Activated T-helper 2 cell treated with anti-CD3 and anti-CD28 coated beads, Interferon-gamma antibody, Interleukin-2, Interleukin-4, amounts not matched to agents 10 μg/mL and 5 μg/mL and 100 μg/mL, durations not matched to agents 14 hours and 24 hours and 36 hours (primary cell): ENCODE measurements around the gene ADCY6. TPM values are rescaled to one million over a fixed set of nuclear protein-coding genes. Genes with fewer than 3 reads are reported as not detected.

Experiments used
- DNase-seq: peaks from one replicate; pipeline ENCODE4 v3.0.0; 2021; ENCODE audit warnings: low spot score
- H3K27ac Mint-ChIP-seq: one replicate; pipeline ENCODE4 v1.8.0; 2021; ENCODE audit warnings: mixed read lengths
- H3K27me3 Mint-ChIP-seq: one replicate; pipeline ENCODE4 v1.8.0; 2021; ENCODE audit warnings: low read depth, mixed read lengths
- H3K36me3 Mint-ChIP-seq: one replicate; pipeline ENCODE4 v1.8.0; 2021; ENCODE audit warnings: low read depth, mixed read lengths
- H3K4me1 Mint-ChIP-seq: one replicate; pipeline ENCODE4 v1.8.0; 2021; ENCODE audit warnings: low read depth, mixed read lengths
- H3K4me3 Mint-ChIP-seq: one replicate; pipeline ENCODE4 v1.8.0; 2021; ENCODE audit warnings: low read depth, mild to moderate bottlenecking, moderate library complexity, mixed read lengths
- H3K9me3 Mint-ChIP-seq: one replicate; pipeline ENCODE4 v1.8.0; 2021; ENCODE audit warnings: mixed read lengths
- intact Hi-C: fragments of 100-400 bp; cut with micrococcal nuclease; formaldehyde crosslinking; loops from one replicate; pipeline ENCODE4 v1.15.1; 2023
- total RNA-seq: library from RNA; stranded (reverse); gene quantifications from 2 replicates; pipeline ENCODE4 v1.2.3, GENCODE V29; 2022

ADCY6 gene
- total RNA-seq, 1 donor from 2014 or later = 0.55 TPM

DNA sequence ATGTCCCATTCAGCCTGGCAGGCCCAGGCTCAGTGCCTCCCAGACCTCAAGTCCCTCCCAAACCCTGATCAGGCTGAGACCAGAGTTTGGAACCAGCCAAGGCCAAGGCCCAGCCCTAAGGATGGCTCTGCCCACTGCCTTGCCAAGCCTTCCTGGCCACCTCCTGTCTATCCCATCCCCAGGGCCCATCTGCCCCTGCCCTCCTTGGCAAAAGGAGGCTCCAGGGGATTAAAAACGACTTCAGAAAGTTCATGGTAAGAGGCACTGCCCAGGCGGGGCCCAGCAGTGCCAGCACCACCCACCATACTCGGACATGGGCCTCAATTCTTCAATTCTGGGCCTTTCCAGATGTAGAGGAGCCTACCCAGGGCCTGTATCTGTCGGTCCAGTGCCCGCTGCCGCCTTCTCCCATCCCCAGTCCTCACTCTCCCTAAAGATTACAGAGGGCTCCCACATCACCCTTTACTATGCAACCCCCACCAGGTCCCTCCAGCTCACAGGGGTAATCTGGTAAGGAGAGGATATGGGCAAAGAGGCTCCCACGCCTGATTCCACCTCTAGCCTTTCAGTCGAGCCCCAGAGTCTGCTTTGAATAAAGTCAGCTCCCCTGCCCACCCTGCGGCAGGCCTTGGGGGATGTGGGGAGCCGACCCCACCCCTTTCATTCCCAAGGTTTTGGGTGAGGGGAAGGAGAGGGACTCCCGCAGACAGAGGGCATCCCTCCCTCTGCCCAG lies 932 bp downstream of the ADCY6 start:
- Mint-ChIP-seq H3K4me3 (peak overlapping the region; percentile 72), H3K4me1 (peaks cover 2% of the 10 kb centered on the region), H3K36me3 (no peaks in the 10 kb centered on the region), H3K27me3 (peaks cover 51% of the 10 kb centered on the region), H3K27ac (no peak overlapping the region), H3K9me3 (no peaks in the 10 kb centered on the region)
- no peak for DNase-seq
- intact Hi-C loops = no loop called here

DNA sequence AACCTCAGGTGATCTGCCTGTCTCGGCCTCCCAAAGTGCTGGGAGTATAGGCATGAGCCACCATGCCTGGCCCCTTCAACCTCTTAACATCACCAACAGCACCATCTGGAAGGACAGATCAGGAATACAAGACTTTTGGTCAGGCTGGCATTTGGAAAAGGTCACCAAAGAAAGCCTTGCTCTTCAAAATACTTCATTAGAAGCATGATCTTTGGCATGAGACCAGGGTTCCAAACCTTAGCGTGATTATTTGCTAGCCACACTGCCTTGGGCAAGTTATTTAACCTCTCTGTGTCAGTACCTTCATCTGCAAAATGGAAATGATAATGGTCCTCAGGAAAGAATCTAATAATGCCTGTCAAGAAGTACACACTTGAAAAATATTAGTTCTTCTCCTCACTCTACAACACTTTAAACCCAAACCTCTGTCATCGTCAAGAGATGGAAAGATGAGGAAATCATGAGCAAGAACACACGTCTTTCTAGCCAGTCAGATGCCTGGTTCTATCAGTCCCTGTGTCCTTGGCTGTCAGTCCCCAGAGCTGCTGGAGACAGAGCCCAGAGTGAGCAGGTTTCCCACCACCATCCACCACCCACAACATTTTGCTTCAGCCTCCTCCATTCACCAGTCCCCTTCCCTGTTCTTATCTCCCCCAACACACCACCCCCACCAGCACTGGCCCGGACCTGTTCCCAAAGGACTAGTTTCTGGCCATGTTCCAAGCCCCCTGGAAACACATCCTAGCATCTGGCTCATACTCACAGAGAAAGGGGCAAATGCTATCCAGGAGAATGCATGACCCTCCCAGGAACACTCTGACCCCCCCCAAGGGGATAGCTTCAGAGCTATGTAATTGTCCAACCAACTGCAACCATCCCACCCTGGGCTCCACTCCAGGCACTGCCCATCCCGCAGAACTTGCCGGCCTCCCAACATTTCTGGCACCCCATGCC lies 2.0 kb downstream of the ADCY6 start:
- intact Hi-C loops = no loop called here
- Mint-ChIP-seq H3K9me3 (no peaks in the 10 kb centered on the region), H3K27me3 (peaks cover 50% of the 10 kb centered on the region), H3K36me3 (no peaks in the 10 kb centered on the region), H3K4me3 (no peak overlapping the region), H3K27ac (no peak overlapping the region), H3K4me1 (peaks cover 2% of the 10 kb centered on the region)
- no peak for DNase-seq

DNA sequence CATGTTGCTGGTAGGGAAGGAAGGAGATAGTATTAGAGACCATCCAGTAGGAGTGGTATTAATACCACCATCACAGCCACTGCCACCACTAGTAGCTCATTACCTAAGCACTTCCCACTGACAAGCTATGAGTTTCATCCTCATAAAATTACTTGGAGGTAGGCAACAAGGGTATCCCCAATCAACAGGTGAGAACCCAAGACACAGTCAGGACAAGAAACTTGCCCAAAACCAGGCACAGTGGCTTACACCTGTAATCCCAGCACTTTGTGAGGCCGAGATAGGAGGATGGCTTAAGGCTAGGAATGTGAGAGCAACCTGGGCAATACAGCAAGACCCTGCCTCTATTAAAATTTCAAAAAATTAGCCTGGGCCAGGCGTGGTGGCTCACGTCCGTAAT lies 5.5 kb downstream of the ADCY6 start:
- intact Hi-C loops = no loop called here
- Mint-ChIP-seq H3K36me3 (no peaks in the 10 kb centered on the region), H3K27me3 (peaks cover 31% of the 10 kb centered on the region), H3K27ac (no peak overlapping the region), H3K4me1 (no peaks in the 10 kb centered on the region), H3K9me3 (no peaks in the 10 kb centered on the region), H3K4me3 (no peak overlapping the region)
- no peak for DNase-seq

DNA sequence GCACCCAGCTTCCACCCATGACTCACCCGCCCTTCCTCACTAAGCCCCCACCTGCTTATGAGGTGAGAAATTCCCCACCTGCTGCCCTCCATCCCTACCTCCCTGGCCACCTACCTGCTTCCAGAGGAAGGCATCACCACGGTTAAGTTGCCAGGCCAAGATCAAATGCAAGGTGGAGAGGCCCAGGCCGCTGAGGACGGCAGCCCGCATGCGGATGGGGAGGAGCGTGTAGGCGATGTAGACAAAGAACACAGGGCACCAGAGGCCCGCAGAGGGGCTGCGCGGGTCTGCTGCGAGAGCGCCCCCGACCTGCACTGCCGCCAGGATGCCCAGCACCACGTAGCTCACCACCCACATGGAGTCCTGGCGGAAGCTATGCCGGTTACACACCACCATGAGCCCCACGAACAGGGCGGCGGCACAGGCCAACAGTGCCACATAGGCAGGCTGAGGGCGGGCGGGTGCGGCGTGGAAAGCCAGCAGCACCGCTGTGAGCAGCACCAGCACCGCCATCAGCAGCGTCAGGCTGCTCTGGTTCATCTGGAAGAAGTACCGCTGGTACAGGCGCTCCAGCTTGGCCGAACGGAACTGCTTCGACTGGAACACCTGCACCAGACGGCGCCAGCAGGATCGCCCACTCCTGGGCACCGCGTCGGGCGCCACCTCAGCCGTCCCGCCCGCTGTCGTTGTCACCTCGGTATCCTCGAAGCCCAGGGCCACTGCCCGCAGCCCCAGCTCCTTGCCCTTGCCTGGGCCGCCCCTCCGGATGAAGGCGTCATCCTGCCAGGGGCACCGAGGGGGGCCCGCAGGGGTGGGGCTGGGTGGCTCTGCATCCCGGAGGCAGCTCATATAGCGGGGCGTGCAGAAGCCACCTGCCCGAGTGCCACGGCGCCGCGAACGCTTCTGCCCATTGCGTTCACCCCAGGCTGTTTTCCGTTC lies 6.2 kb downstream of the ADCY6 start:
- Mint-ChIP-seq H3K4me3 (no peak overlapping the region), H3K9me3 (no peaks in the 10 kb centered on the region), H3K27ac (no peak overlapping the region), H3K4me1 (no peaks in the 10 kb centered on the region), H3K36me3 (no peaks in the 10 kb centered on the region), H3K27me3 (peaks cover 24% of the 10 kb centered on the region)
- DNase-seq = no peak
- intact Hi-C loops = no loop called here

DNA sequence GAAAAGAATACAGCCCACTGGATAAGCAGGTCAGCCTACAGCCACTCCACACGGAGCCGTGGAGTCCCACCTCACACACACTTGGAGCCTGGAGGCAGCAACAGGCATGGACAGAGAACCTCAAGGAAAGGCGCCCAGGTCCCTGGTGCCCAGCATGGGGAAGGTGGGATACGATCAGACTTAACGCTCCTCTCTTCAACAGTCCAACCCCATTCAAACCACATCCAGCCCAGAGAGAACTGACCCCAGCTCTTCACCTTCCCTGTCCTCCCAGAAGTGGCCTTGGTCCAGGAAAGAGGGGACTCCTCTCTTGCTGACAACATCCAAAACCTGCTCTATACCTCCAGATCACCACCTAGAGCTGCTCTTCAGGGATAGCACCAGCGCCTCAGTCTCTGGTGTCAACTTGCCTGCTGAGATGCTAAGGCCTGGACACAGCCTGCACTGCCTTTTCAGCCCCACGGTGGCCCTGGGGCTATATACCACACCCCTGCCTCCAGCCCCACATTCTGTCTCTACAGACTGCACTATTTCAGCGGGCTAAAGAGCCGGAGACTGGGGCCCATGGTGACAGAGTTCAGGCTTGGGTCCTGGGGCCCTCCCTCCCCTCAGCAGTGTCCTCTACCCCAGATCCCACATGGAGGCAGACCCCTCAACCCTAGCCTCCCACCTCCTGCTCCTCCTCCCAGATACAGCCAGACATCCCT lies 7.0 kb downstream of the ADCY6 start:
- Mint-ChIP-seq H3K9me3 (no peaks in the 10 kb centered on the region), H3K27me3 (peaks cover 17% of the 10 kb centered on the region), H3K27ac (no peak overlapping the region), H3K4me1 (no peaks in the 10 kb centered on the region), H3K36me3 (no peaks in the 10 kb centered on the region), H3K4me3 (no peak overlapping the region)
- DNase-seq = no peak
- intact Hi-C loops = no loop called here

DNA sequence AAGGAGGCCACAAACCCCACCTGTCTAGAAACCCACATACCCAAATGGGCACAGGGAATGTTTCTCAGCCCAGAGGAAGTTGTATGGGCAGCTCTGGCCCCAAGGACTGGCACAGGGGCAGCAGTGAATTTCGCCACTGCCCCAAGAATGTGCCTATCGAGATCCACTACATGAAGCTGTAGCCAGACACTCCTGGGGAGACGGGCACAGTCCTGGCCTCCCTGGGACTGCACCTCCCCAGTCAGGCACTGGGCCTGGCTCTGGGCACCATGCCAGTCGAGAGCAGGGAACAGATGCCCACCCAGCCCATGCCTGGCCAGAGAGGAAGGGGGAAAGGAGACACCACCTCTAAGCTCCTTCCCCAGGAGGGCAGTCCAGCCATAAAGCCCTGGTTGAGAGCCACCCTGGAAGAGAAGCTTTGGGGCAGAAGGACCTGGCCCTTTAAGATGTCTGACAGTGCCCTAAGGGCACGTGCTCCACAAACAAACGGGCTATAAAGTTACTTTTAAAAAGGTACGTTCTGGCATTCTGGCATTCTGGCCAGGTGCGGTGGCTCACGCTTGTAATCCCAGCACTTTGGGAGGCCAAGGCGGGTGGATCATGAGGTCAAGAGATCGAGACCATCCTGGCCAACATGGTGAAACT lies 8.4 kb downstream of the ADCY6 start:
- peaks cover 6% of the 10 kb centered on the region for H3K27me3 Mint-ChIP-seq
- no peak for DNase-seq
- H3K27ac Mint-ChIP-seq = no peak overlapping the region
- no peaks in the 10 kb centered on the region for H3K4me1 Mint-ChIP-seq
- H3K9me3 Mint-ChIP-seq = no peaks in the 10 kb centered on the region
- H3K36me3 Mint-ChIP-seq = no peaks in the 10 kb centered on the region
- no peak overlapping the region for H3K4me3 Mint-ChIP-seq
- intact Hi-C loops = no loop called here

DNA sequence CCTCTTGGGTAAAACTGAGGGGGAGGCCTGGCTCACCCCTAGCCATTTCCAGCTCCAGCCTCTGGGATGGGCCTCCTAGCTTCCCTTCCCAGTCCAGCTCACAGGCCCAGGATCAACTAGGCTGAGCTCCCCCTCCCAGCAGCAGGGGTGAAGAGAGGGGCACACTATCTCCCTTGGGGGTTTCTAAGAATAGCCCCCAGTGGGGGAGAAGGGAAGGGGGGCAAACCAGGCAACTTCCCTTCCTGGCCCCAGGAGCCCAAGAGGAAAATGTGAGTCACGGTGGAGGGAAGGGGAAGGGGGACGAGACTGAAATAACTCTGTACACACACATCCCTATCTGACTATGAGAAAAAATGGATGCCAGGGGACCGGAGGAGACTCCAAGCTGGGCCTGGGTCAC lies 9.0 kb downstream of the ADCY6 start:
- no peak for DNase-seq
- no peaks in the 10 kb centered on the region for H3K36me3 Mint-ChIP-seq
- no peaks in the 10 kb centered on the region for H3K9me3 Mint-ChIP-seq
- no peak overlapping the region for H3K4me3 Mint-ChIP-seq
- no peak overlapping the region for H3K27ac Mint-ChIP-seq
- intact Hi-C loops = no loop called here
- no peaks in the 10 kb centered on the region for H3K4me1 Mint-ChIP-seq
- H3K27me3 Mint-ChIP-seq = peaks cover 2% of the 10 kb centered on the region

DNA sequence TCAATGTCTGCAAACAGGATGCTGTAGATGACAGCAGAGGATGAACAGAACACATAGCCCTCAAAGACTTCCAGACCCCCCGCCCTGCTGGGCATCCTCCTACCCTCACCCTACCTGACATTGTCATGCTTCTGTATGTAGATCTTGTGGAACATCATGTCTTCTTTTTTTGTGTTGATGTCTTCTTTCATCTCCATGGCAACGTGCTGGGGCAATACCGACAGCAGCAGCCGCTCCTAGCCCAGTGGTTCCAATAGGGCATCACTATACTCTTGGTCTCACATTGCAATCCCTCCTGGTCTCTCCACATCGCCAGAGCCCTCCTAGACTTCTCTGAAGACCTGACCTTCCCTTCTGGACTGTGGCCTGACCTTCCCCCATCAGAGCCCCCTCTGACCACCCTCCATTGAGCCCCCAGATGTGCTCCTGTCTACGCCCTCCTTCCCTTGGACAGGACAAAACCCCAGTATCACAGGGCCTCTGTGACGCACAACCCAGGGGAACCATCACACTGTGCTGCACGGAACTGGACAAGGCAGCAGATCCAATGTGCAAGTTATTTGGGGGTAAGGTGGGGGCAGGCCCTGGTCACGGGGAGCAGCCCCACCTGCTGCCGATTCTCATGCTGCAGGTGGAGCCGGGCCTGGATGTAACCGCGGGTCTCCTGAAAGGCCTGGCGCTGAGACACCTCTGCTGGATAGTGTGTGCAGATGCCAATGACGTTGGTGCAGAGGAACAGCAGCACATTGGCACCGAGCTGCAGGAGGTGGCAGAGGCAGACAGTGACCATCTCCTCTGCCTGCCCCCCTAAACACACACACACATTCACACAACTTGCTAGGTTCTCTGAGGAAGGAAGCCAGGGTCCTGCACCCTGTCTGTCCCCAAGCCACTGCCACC lies 11.1 kb downstream of the ADCY6 start:
- Mint-ChIP-seq H3K36me3 (no peaks in the 10 kb centered on the region), H3K9me3 (no peaks in the 10 kb centered on the region), H3K27me3 (no peaks in the 10 kb centered on the region), H3K4me3 (no peak overlapping the region), H3K27ac (no peak overlapping the region), H3K4me1 (no peaks in the 10 kb centered on the region)
- DNase-seq = no peak
- intact Hi-C loops = no loop called here

DNA sequence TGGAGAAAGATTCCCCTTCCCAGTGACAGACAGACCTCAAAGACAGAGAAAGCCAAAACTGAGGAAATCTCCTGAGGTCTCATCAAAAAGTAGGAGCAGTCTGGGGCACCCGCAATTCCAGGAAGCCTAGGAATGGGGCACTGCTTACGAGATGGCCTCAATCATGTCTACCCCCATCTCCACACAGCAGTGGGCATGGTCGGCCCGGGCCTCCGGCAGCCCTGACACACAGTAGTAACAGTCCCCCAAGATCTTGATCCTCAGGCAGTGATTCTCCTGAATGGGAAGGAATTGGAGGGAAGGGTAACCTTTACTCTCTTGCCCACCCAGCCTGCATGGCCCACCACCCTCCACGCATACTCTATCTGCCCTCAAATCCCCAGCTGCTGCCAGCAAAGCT lies 11.9 kb downstream of the ADCY6 start:
- Mint-ChIP-seq H3K4me1 (no peaks in the 10 kb centered on the region), H3K27ac (no peak overlapping the region), H3K36me3 (no peaks in the 10 kb centered on the region), H3K9me3 (no peaks in the 10 kb centered on the region), H3K4me3 (no peak overlapping the region), H3K27me3 (no peaks in the 10 kb centered on the region)
- DNase-seq = no peak
- intact Hi-C loops = no loop called here

DNA sequence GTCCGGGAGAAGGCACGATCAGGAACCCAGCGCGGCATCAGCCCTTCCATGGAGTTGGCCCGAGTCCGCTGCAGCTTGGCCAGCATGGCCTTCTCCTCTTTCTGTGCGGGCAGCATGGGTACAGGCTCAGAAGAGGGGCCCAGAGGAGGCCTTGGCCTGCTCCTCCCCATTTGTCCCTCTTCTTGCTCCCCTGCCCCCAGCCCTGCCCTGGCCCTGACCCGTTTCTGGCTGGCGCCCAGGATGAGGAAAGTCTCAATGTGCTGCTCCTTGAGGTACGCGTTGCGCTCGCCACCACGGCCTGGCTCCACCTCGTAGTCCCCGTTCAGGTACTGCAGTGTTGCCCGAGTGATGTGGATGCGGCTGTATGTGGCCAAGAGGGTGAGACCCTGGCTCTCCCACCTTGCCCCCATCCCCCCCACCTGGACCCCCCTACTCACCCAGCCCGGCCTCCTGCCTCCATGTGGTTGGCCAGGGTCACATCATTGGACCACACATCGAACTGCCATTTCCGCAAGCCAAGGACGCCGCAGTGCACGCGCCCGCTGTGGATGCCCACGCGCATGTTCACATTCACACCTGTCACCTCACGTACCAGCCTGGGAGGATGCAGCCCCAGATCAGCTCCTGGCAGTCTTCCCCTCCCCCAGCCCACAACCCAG lies 12.8 kb downstream of the ADCY6 start:
- Mint-ChIP-seq H3K27ac (no peak overlapping the region), H3K36me3 (no peaks in the 10 kb centered on the region), H3K9me3 (no peaks in the 10 kb centered on the region), H3K27me3 (peaks cover 4% of the 10 kb centered on the region), H3K4me1 (peaks cover 4% of the 10 kb centered on the region), H3K4me3 (no peak overlapping the region)
- no peak for DNase-seq
- intact Hi-C loops = no loop called here

DNA sequence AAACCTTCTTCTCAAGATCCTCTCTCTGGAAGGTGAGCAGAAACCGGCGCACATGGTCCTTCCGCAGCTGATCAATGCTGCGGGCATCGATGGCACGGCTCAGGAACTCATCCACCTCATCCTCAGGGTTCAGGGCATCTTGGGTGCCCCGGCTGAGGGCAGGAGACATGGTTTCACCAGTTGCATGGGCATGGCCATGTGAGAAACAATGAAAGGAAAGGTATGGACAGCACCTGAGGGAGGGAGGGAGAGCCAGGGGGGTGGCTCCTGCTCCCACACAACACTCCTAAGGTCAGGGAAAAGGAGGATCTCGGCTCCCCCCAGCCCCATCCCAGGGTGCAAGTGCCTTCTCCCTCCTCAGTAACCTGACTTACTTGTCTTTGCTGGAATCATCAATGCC lies 13.6 kb downstream of the ADCY6 start:
- no peak overlapping the region for H3K4me3 Mint-ChIP-seq

More for the DNA sequence above, 13.6 kb downstream of the ADCY6 start:
- Mint-ChIP-seq H3K9me3 (no peaks in the 10 kb centered on the region), H3K27me3 (peaks cover 5% of the 10 kb centered on the region), H3K36me3 (no peaks in the 10 kb centered on the region), H3K4me1 (peaks cover 4% of the 10 kb centered on the region), H3K27ac (no peak overlapping the region)
- DNase-seq = no peak
- intact Hi-C loops = no loop called here
